SK-N-SH (cell line): ENCODE measurements around the gene ZNF24. TPM values are rescaled to one million over a fixed set of nuclear protein-coding genes. Genes with fewer than 3 reads are reported as not detected.

Experiments used
- CTCF ChIA-PET: fragments of 300-600, 350-600 bp; formaldehyde crosslinking; extraction: SDS; loops from one replicate; lab custom pipeline; 2021; lab: Yijun Ruan, JAX
- POLR2A ChIA-PET: fragments of 350-600 bp; sonication (Branson Sonifier 250); formaldehyde crosslinking; extraction: SDS; loops from one replicate; lab custom pipeline; 2020; ENCODE audit warnings: antibody characterized with exemption, inconsistent platforms; lab: Yijun Ruan, JAX
- DNase-seq: peaks from one replicate; pipeline ENCODE4 v3.0.0; 2012
- H2AFZ ChIP-seq: fragments of 200-600 bp; sonication (generic); 2 replicates; pipeline ENCODE4 v1.8.1; 2016; ENCODE audit warnings: antibody characterized with exemption, mild to moderate bottlenecking, low read depth
- H3F3A ChIP-seq: fragments of 200-600 bp; sonication (generic); replicated peaks from 2 replicates; pipeline ENCODE3; 2016; ENCODE audit warnings: antibody characterized with exemption, mild to moderate bottlenecking; ENCODE audit not compliant: insufficient read depth
- H3K27ac ChIP-seq, 2 experiments: fragments of 200-500 bp in 1 of 2; fragments of 200-600 bp in 1 of 2; sonication (Bioruptor generic) in 1 of 2; sonication (generic), shearing (Covaris generic) in 1 of 2; 2 replicates each; pipeline versions ENCODE4 v1.5.1 to v1.6.1; 2014 to 2016; ENCODE audit warnings: low read depth in 2 of 2, inconsistent platforms in 1 of 2, low read length in 1 of 2, mild to moderate bottlenecking in 1 of 2, mixed read lengths in 1 of 2
- H3K27me3 ChIP-seq: fragments of 200-600 bp; sonication (generic), shearing (Covaris generic); 2 replicates; pipeline ENCODE4 v1.6.1; 2016; ENCODE audit warnings: mixed run types; ENCODE audit not compliant: insufficient read depth
- H3K36me3 ChIP-seq, 2 experiments: fragments of 200-500 bp in 1 of 2; fragments of 200-600 bp in 1 of 2; sonication (Bioruptor generic) in 1 of 2; sonication (generic) in 1 of 2; replicated peaks in 1 of 2; 2 replicates each; pipeline versions ENCODE3 to v1.5.1; 2014 to 2016; ENCODE audit warnings: low read length in 1 of 2, mild to moderate bottlenecking in 1 of 2; ENCODE audit not compliant: insufficient read depth in 2 of 2, control insufficient read depth in 1 of 2
- H3K4me1 ChIP-seq, 2 experiments: fragments of 200-500 bp in 1 of 2; fragments of 200-600 bp in 1 of 2; sonication (Bioruptor generic) in 1 of 2; sonication (generic), shearing (Covaris generic) in 1 of 2; 2 replicates each; pipeline versions ENCODE4 v1.5.1 to v1.6.1; 2014 to 2016; ENCODE audit warnings: low read depth in 1 of 2, low read length in 1 of 2, mixed run types in 1 of 2; ENCODE audit not compliant: insufficient read depth in 2 of 2, control insufficient read depth in 1 of 2
- H3K4me2 ChIP-seq: fragments of 200-600 bp; sonication (generic), shearing (Covaris generic); 2 replicates; pipeline ENCODE4 v1.6.1; 2017; ENCODE audit warnings: mixed run types
- H3K4me3 ChIP-seq, 2 experiments: fragments of 200-500 bp in 1 of 2; fragments of 200-600 bp in 1 of 2; sonication (Bioruptor generic) in 1 of 2; sonication (generic), shearing (Covaris generic) in 1 of 2; 2 replicates each; pipeline versions ENCODE4 v1.5.1 to v1.8.1; 2014 to 2016; ENCODE audit warnings: low read depth in 2 of 2, inconsistent platforms in 1 of 2, low read length in 1 of 2, mild to moderate bottlenecking in 1 of 2, mixed read lengths in 1 of 2, moderate library complexity in 1 of 2
- H3K79me2 ChIP-seq: fragments of 200-600 bp; sonication (generic); 2 replicates; pipeline ENCODE4 v1.8.1; 2017; ENCODE audit warnings: mild to moderate bottlenecking; ENCODE audit not compliant: insufficient read depth
- H3K9ac ChIP-seq: fragments of 200-600 bp; sonication (generic); 2 replicates; pipeline ENCODE4 v1.6.1; 2017; ENCODE audit warnings: mixed run types
- H3K9me2 ChIP-seq: fragments of 200-600 bp; sonication (generic); 2 replicates; pipeline ENCODE4 v1.6.1; 2017; ENCODE audit warnings: mixed run types
- H3K9me3 ChIP-seq: fragments of 200-600 bp; sonication (generic); 2 replicates; pipeline ENCODE4 v1.6.1; 2017; ENCODE audit warnings: mixed run types, mild to moderate bottlenecking, moderate library complexity
- H4K20me1 ChIP-seq: fragments of 200-600 bp; sonication (generic); 2 replicates; pipeline ENCODE4 v1.6.1; 2017; ENCODE audit warnings: mild to moderate bottlenecking, mixed run types; ENCODE audit not compliant: insufficient read depth
- CHD2 ChIP-seq: fragments of 150-350 bp; IDR thresholded peaks from 2 replicates; pipeline ENCODE4 v1.6.1; 2018; ENCODE audit warnings: low read length; ENCODE audit not compliant: partially characterized antibody
- EP300 ChIP-seq, 2 experiments: IDR thresholded peaks; 2 replicates each; pipeline versions ENCODE4 v1.4.0 to v1.6.1; 2012; ENCODE audit warnings: borderline replicate concordance in 1 of 2, low read depth in 1 of 2, low read length in 1 of 2
- FOSL2 ChIP-seq: IDR thresholded peaks from 2 replicates; pipeline ENCODE4 v1.4.0; 2012; ENCODE audit warnings: low read depth, mild to moderate bottlenecking, moderate library complexity, borderline replicate concordance
- FOXJ3 ChIP-seq: sonication (generic); formaldehyde crosslinking; IDR thresholded peaks from 2 replicates; pipeline ENCODE4 v1.5.1; 2020; ENCODE audit warnings: mild to moderate bottlenecking, missing genetic modification reagents
- FOXM1 ChIP-seq: IDR thresholded peaks from 2 replicates; pipeline ENCODE4 v1.4.0; 2012; ENCODE audit warnings: low read depth, mild to moderate bottlenecking
- MAX ChIP-seq: IDR thresholded peaks from 2 replicates; pipeline ENCODE4 v1.4.0; 2012; ENCODE audit warnings: low read depth
- MEF2A ChIP-seq: IDR thresholded peaks from 2 replicates; pipeline ENCODE4 v1.4.0; 2012; ENCODE audit warnings: low read depth, borderline replicate concordance
- MXI1 ChIP-seq: IDR thresholded peaks from 2 replicates; pipeline ENCODE4 v1.6.1; 2012; ENCODE audit warnings: mild to moderate bottlenecking, low read depth, low read length, improper control_type of control experiment
- NFIC ChIP-seq: IDR thresholded peaks from 2 replicates; pipeline ENCODE4 v1.4.0; 2012; ENCODE audit warnings: borderline replicate concordance
- NRF1 ChIP-seq: IDR thresholded peaks from 2 replicates; pipeline ENCODE4 v1.6.1; 2012; ENCODE audit warnings: low read depth, mild to moderate bottlenecking, low read length
- POLR2AphosphoS5 ChIP-seq: IDR thresholded peaks from 2 replicates; pipeline ENCODE4 v1.6.1; 2012; ENCODE audit warnings: low read depth, low read length
- RFX5 ChIP-seq: IDR thresholded peaks from 2 replicates; pipeline ENCODE4 v1.6.1; 2012; ENCODE audit warnings: mild to moderate bottlenecking, improper control_type of control experiment, low read length
- RXRA ChIP-seq: IDR thresholded peaks from 2 replicates; pipeline ENCODE4 v1.4.0; 2012; ENCODE audit warnings: low read depth, mild to moderate bottlenecking, borderline replicate concordance
- SMC3 ChIP-seq: IDR thresholded peaks from 2 replicates; pipeline ENCODE4 v1.6.1; 2012; ENCODE audit warnings: low read depth, low read length, improper control_type of control experiment
- TCF12 ChIP-seq: IDR thresholded peaks from 2 replicates; pipeline ENCODE4 v1.4.0; 2012
- TEAD4 ChIP-seq: IDR thresholded peaks from 2 replicates; pipeline ENCODE4 v1.4.0; 2012; ENCODE audit warnings: mild to moderate bottlenecking, borderline replicate concordance; ENCODE audit not compliant: insufficient read depth
- USF2 ChIP-seq: fragments of 150-350 bp; IDR thresholded peaks from 2 replicates; pipeline ENCODE4 v1.6.1; 2017; ENCODE audit warnings: antibody characterized with exemption, low read length, low read depth, borderline replicate concordance
- YY1 ChIP-seq: IDR thresholded peaks from 2 replicates; pipeline ENCODE4 v1.4.0; 2012; ENCODE audit warnings: low read depth, mild to moderate bottlenecking
- WGBS: methylation state at CpG from one replicate; pipeline ENCODE4 v1.1.6; 2017; ENCODE audit warnings: low lambda C conversion rate; 5-methylcytosine and 5-hydroxymethylcytosine counted together
- polyA plus RNA-seq, 3 experiments: library from polyadenylated mRNA; depleted of rRNA; stranded (reverse); fragments of >200 nt; gene quantifications; 2 replicates each; pipeline ENCODE4 v1.2.3, GENCODE V29; 2012
- TF ChIP-seq, protein P1 (sequence below): IDR thresholded peaks from 2 replicates; pipeline ENCODE4 v1.4.0; 2012; ENCODE audit warnings: low read depth, borderline replicate concordance
- TF ChIP-seq, protein P2 (sequence below): fragments of 150-350 bp; IDR thresholded peaks from 2 replicates; pipeline ENCODE4 v1.6.1; 2016; ENCODE audit warnings: mild to moderate bottlenecking, low read depth, low read length

ZNF24 gene
- polyA plus RNA-seq, 1 of the 3 experiments (the other 2 are of a cell fraction): 6.9 TPM

DNA sequence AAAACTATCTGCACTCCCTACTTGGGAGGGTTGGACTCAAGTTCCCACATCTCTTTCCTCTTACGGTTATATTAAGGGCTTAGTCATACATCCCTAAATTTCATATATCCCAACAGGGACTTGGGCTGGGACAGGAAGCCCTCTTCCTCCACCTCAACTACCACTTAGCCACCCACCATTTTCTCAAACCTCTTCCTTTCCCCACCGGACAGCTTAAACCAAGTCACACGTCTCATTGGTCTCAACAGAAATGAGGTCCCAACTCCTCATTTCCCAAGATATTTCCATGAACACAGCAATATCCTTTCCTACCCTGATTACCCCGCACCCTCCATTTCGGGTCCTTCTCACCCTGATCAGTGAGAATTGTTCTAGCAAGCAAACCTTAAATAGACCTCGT is 54.9 kb downstream of the ZNF24 start (continued):
- TF ChIP-seq, protein P1, sequence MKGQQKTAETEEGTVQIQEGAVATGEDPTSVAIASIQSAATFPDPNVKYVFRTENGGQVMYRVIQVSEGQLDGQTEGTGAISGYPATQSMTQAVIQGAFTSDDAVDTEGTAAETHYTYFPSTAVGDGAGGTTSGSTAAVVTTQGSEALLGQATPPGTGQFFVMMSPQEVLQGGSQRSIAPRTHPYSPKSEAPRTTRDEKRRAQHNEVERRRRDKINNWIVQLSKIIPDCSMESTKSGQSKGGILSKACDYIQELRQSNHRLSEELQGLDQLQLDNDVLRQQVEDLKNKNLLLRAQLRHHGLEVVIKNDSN: no peak
- TF ChIP-seq USF2 (no peak), FOSL2 (no peak)

- TF ChIP-seq POLR2AphosphoS5: no peak
- no peak for TF ChIP-seq TCF12
- no peak for TF ChIP-seq MEF2A
- no peak for TF ChIP-seq CHD2
Measured at GRCh38 chr18:35284841-35285240, 59.4 kb downstream of the ZNF24 start.

GRCh38 chr18:35283923-35284794 is 60.1 kb downstream of the ZNF24 start:
- WGBS: 69% methylated on average over 4 of the region's 7 CpGs
- POLR2A ChIA-PET: no interaction called here

More at GRCh38 chr18:35284841-35285240, 59.4 kb downstream of the ZNF24 start:
- peaks cover 19% of the 10 kb centered on the region; the same call in 1 of the 2 replicates for H3K9me3 ChIP-seq
- peaks cover 30% of the 10 kb centered on the region; the same call in 1 of the 2 replicates for H3K79me2 ChIP-seq
- CTCF ChIA-PET: interaction anchor here (0.7 kb wide), 1 partner anchor 18 kb away, joined by 3 read pairs; no protein-coding TSS in a partner anchor
- H3K4me2 ChIP-seq: no peak overlapping the region
- H3K4me3 ChIP-seq: no peak overlapping the region; a peak in 1 of 4 replicates
- H4K20me1 ChIP-seq: no peaks in the 10 kb centered on the region
- no peak overlapping the region for H2AFZ ChIP-seq
- no peak overlapping the region for H3K27ac ChIP-seq
- no peaks in the 10 kb centered on the region for H3K27me3 ChIP-seq
- H3F3A ChIP-seq: no peaks in the 10 kb centered on the region
- H3K4me1 ChIP-seq: peaks cover 0 to 2% of the 10 kb centered on the region in 2 experiments; a peak in 2 of 4 replicates
- peaks cover 0 to 3% of the 10 kb centered on the region in 2 experiments for H3K36me3 ChIP-seq
- no peak for DNase-seq
- no peaks in the 10 kb centered on the region for H3K9me2 ChIP-seq
- no peak overlapping the region for H3K9ac ChIP-seq
- 61% methylated on average over 2 of the region's 3 CpGs for WGBS
- POLR2A ChIA-PET: no interaction called here

More at GRCh38 chr18:35283923-35284794, 60.1 kb downstream of the ZNF24 start:
- Histone ChIP-seq H3K9ac (no peak overlapping the region), H3K4me3 (no peak overlapping the region), H3K27me3 (no peaks in the 10 kb centered on the region), H2AFZ (no peak overlapping the region), H3K9me2 (no peaks in the 10 kb centered on the region), H3K4me1 (peaks cover 0 to under 1% of the 10 kb centered on the region in 2 experiments; a peak in 2 of 4 replicates), H3K4me2 (no peak overlapping the region), H4K20me1 (no peaks in the 10 kb centered on the region), H3K36me3 (peaks cover 0 to 3% of the 10 kb centered on the region in 2 experiments), H3F3A (no peaks in the 10 kb centered on the region), H3K9me3 (peaks cover 19% of the 10 kb centered on the region; the same call in 1 of the 2 replicates), H3K27ac (no peak overlapping the region), H3K79me2 (peaks cover 23% of the 10 kb centered on the region; the same call in 1 of the 2 replicates)
- TF ChIP-seq RFX5 (no peak), YY1 (no peak), TCF12 (no peak), FOXJ3 (no peak), MXI1 (no peak), CHD2 (no peak), NRF1 (no peak), USF2 (no peak), FOXM1 (no peak), FOSL2 (no peak), MEF2A (no peak), EP300 (IDR thresholded peaks at IDR 0.05; ENCODE audit: borderline replicate concordance in 1 of 2, low read depth in 1 of 2, low read length in 1 of 2) (no peak), SMC3 (no peak), NFIC (no peak), TEAD4 (no peak), RXRA (no peak), MAX (no peak)
- TF ChIP-seq, protein P2, sequence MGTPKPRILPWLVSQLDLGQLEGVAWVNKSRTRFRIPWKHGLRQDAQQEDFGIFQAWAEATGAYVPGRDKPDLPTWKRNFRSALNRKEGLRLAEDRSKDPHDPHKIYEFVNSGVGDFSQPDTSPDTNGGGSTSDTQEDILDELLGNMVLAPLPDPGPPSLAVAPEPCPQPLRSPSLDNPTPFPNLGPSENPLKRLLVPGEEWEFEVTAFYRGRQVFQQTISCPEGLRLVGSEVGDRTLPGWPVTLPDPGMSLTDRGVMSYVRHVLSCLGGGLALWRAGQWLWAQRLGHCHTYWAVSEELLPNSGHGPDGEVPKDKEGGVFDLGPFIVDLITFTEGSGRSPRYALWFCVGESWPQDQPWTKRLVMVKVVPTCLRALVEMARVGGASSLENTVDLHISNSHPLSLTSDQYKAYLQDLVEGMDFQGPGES: no peak
- DNase-seq: no peak
- CTCF ChIA-PET: interaction anchor here (0.7 to 1.8 kb wide), 2 partner anchors 18 to 71 kb away, joined by 3 to 4 read pairs; no protein-coding TSS in a partner anchor
